GM21515 (cell line): ENCODE measurements around the gene KLHL18.
"Not testable (repeated sequence)": the region's sequence is repeated elsewhere in the genome, so short reads cannot be mapped to it uniquely, and the experiment has no call there.

Experiments
- ATAC-seq: cut with Tn5 transposase; IDR thresholded peaks from one replicate; pipeline ENCODE4 v1.9.1; 2021; ENCODE audit not compliant: unreplicated experiment

The KLHL18 gene

GRCh38 chr3:47273564-47273963 is 9.2 kb upstream of the KLHL18 start:
- no peak for ATAC-seq

GRCh38 chr3:47274652-47275051 is 8.1 kb upstream of the KLHL18 start:
- ATAC-seq: no peak

- no peak for ATAC-seq
Measured at GRCh38 chr3:47276558-47276957, 6.2 kb upstream of the KLHL18 start.

- ATAC-seq: no peak
Measured at GRCh38 chr3:47280519-47280918, 2.2 kb upstream of the KLHL18 start.

GRCh38 chr3:47283193-47283537 is 421 bp downstream of the KLHL18 start:
- peak; percentile 2 for ATAC-seq

GRCh38 chr3:47283591-47284364 is 1.0 kb downstream of the KLHL18 start:
- no peak for ATAC-seq

GRCh38 chr3:47288966-47289910 is 6.5 kb downstream of the KLHL18 start:
- ATAC-seq: no peak

- no peak for ATAC-seq
Measured at GRCh38 chr3:47291158-47291753, 8.5 kb downstream of the KLHL18 start.

GRCh38 chr3:47291754-47292420 is 9.1 kb downstream of the KLHL18 start:
- not testable (repeated sequence) for ATAC-seq

GRCh38 chr3:47293822-47294221 is 11.1 kb downstream of the KLHL18 start:
- no peak for ATAC-seq

GRCh38 chr3:47294392-47294791 is 11.6 kb downstream of the KLHL18 start:
- ATAC-seq: no peak

GRCh38 chr3:47295322-47295721 is 12.6 kb downstream of the KLHL18 start:
- no peak for ATAC-seq

- ATAC-seq: no peak
Measured at GRCh38 chr3:47295976-47296375, 13.2 kb downstream of the KLHL18 start.

GRCh38 chr3:47296562-47297302 is 14.0 kb downstream of the KLHL18 start:
- ATAC-seq: no peak

GRCh38 chr3:47298439-47298838 is 15.7 kb downstream of the KLHL18 start:
- ATAC-seq: no peak

- ATAC-seq: no peak
Measured at GRCh38 chr3:47299381-47300318, 16.9 kb downstream of the KLHL18 start.

GRCh38 chr3:47301456-47301855 is 18.7 kb downstream of the KLHL18 start:
- ATAC-seq: no peak

GRCh38 chr3:47306022-47306421 is 23.3 kb downstream of the KLHL18 start:
- ATAC-seq: no peak

- not testable (repeated sequence) for ATAC-seq
Measured at GRCh38 chr3:47309231-47309630, 26.5 kb downstream of the KLHL18 start.
